Lung microvascular endothelial cell (primary cell): ENCODE measurements around the gene ARHGEF9. TPM values are rescaled to one million over a fixed set of nuclear protein-coding genes. Genes with fewer than 3 reads are reported as not detected.
"Not testable (repeated sequence)": the region's sequence is repeated elsewhere in the genome, so short reads cannot be mapped to it uniquely, and the experiment has no call there.

Experiments used
- DNase-seq, 2 donors: peaks; one replicate each; pipeline versions ENCODE4 v3.0.0 to v3.0.0-alpha.2; 2010; ENCODE audit warnings: low read depth in 2 of 2
- total RNA-seq: library from RNA; depleted of rRNA; stranded (reverse); fragments of >200 nt; gene quantifications from 2 replicates; pipeline ENCODE4 v1.2.1, GENCODE V29; 2014

Gene ARHGEF9
- total RNA-seq, result 6.2 and 6.5 TPM in 2 replicates

DNA sequence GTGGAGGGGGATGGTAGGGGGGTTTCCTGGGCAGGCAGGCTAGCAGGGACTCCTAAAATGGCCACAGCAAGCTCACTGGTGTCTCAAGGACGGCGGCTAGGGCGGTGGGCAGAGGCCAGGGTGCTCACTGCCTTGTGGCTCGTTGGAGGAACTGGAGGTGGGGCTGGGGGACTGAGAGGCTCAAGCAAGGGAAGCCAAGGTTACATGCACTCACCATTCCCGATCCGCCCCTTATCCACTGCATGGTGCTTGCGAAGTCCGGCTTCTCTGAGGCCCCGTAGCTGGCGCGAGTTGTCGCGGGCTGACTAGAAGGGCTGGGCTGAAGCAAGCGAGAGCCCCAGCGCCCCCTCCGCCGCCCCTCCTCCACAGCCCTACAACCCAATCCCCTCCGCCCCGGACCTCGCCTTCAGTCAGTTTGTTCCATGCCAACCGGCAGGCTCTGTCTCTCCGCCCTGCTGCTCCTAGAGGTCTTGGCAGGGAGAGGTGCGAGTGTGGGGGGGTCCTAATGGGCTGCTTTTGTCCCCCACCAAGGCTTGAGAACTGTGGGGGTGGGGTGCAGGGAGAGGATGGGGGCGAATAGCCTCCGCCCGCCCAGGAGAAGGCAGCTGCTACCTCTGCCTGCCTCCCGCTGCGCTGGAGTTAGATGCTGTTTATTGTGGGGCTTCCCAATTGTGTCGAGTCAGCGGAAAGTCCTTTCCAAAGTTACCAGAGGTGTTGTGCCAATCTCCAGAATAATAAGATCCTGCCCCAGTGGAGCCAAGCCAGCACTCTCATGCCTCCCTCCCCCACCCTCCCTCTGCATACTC is at the start of gene ARHGEF9:
Gene ARHGEF9, minus strand, starts transcription at position 313 of the 806 bp plus-strand sequence. Its CDS starts 69 bp downstream, at position 244.
- peak in 1 of 2 donors; percentile 1 for DNase-seq

- DNase-seq, result not testable (repeated sequence)
Measured at GRCh38 chrX:63825446-63825845, 40.4 kb upstream of the ARHGEF9 start.

GRCh38 chrX:63818156-63818555 is 33.1 kb upstream of the ARHGEF9 start:
- DNase-seq, result no peak

DNA sequence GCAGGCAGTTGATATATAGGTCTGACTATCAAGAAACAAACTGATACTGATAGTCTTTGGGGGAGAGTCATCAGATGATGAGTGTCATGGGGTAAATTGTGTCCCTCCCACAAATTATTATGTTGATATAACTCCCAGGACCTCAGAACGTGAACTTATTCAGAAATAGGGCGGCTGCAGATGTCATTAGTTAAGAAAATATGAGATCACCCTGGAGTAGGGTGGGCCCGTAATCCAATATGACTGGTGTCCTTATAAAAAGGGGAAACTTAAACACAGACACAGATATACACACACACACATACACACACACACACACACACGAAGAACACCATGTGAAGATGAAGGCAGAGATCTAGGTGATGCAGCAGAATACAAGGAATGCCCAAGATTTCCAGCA is 32.7 kb upstream of the ARHGEF9 start:
- DNase-seq, result no peak

DNA sequence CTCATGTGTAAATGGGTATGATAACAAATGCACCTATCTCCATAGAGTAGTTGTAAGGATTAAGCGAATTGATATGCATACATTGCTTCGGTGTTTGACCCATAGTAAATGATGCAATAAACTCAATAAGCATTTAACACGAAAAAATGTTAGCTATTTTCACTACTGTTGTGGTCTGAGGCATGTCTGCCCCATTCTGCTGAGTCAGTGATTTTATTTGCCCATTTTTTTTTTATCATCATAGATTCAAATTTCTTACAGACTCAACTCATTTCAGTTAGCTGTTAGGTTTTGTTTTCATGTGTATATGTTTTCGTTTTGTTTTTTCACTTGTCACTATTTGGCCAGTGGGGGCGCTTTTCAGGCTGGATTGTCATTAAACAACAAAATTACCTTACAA is 27.8 kb upstream of the ARHGEF9 start:
- DNase-seq, result no peak

DNA sequence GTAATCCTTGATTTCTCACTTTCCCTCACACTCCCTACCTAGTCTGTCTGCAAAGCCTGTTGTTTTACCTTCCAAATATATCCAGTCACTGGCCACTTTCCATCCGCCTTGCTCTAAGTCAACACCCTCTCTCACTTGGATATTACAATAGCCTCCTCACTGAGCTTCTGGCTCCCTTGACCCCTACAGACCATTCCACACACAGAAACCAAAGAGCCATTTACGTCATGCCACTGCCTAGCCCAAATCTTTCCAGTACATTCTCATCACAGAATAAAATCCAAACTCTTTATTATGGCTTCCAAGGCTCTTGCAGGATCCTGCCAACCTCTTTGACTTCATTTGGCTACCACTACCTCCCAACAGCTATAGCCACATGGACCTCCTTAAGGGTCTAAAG is 25.7 kb upstream of the ARHGEF9 start:
- no peak for DNase-seq

DNA sequence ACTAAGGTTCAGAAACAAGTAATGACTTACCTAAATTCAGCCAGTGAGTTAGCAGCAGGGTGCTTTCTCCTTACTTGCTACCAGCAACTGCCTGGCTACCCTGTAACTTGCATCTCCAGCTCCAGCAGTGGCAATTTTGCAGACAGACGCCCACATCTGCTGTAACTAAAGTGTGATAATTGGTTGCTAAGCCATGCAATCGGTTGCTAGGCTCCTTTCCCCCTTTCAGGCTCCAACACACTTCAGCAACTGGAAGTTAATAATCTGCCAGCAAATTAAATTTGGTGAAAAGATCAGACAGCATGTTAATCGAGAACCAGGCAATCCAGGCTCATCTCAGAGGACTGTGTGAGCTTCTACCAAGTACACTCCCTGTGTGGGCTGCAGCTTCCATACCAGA is 24.2 kb upstream of the ARHGEF9 start:
- no peak for DNase-seq

- not testable (repeated sequence) for DNase-seq
Measured at GRCh38 chrX:63795406-63795805, 10.4 kb upstream of the ARHGEF9 start.

GRCh38 chrX:63785708-63786040 is 660 bp upstream of the ARHGEF9 start:
- no peak for DNase-seq

- no peak for DNase-seq
Measured at GRCh38 chrX:63784346-63784901, 590 bp downstream of the ARHGEF9 start.

DNA sequence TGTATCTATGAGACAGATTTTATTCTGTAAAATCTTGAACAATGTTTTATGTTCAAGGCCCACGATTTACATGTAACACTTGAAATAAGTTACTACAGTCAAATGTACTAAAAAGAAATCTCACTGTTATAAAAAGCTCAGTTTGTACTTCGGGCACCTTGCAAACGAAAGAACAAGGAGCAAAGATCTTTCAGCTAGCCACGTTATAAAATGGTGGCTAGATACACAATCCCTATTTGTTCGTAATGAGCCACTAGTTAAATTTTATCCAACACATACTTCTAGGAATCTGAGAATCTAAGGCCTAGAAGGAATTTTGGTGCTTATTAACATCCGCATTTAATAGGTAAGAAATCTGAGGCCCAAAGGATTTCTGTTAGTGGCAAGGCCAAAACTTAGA is 2.5 kb downstream of the ARHGEF9 start:
- DNase-seq, result no peak

DNA sequence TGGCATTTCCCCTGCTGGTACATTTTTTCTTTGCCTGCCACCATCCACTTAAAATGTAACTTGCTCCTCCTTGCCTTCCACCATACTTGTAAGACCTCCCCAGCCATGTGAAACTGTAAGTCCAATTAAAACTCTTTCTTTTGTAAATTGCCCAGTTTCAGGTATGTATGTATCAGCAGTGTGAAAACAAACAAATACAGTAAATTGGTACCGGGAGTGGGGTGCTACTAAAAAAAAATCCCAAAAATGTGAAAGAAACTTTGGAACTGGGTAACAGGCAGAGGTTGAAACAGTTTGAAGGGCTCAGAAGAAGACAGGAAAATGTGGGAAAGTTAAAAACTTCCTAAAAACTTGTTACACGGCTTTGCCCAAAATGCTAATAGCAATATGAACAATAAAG is 16.3 kb downstream of the ARHGEF9 start:
- DNase-seq, result no peak

DNA sequence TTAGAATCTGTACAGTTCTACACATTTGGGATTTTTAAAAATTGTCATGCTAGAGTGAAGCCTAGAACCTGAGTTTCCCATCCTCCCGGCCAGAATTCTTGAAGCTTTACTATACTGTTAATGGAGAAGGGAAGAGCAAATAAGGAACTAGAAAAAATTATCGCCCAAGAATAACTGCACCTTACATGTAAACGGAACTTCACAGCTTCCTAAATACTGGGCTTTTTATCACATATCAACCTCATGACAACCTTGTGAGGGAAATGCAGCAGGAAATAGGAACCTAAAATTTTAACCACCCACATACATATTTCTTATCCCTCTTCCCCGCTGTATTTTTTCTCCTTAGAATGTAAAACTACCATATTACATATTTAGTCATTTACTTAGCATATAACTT is 19.3 kb downstream of the ARHGEF9 start:
- no peak for DNase-seq

DNA sequence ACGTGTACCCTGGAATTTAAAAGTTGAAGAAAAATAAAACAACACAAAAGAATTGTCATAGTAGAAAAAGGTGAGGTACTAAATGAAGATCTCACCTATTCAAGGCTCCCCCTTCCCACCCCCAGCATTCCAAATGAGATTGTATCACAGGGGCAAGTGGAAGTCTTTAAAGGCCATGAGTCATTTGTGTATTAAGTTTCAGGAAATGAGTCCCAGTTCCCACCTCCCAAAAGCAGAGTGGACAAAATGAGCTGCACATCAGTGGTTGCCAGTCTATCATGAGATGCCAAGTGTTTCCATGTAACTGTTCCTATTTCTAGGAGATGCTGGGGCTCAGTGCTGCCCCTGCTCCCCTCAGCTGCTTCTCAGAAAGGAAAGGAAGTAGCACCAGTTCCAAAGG is 20.1 kb downstream of the ARHGEF9 start:
- DNase-seq, result peak in 1 of 2 donors; percentile 60

DNA sequence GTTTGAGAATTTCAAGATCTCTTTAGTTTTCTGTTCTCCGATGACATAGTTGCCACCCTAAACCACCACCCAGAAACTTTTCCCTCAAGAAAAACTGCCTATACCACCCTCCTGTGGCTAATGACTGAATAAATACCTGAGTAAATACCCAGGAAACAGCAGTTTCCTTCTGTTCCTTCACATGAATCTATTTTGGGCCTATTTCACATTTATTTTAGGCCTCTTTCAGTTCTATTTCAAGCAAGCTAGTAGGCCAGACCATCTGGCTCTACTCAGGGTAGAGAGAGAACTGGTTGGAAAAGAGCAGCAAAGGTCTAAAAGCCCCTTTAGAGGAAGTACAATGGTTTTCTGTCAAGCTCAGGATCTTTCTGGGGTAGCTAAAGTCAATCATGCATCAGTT is 23.4 kb downstream of the ARHGEF9 start:
- peak in 1 of 2 donors; percentile 12 for DNase-seq

- no peak for DNase-seq
Measured at GRCh38 chrX:63758011-63758410, 27.0 kb downstream of the ARHGEF9 start.

DNA sequence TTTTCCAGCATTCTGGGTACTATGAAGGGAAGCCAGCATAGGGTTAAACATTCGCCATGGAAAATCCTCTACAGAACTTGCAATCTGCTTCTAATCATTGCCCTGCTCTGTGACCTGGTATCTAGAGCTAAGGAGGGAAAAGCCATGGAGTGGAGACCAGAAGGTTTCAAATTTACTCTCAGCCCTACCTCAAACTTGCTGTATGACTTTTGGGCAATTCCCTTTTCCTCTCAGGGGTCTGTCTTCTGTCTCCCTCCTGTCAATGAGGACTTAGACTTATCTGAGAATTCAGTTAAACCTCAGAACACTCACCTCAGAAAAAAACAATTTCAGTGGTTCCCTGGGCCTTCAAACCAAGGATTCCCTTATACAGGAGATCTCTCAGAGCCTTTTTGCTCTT is 29.1 kb downstream of the ARHGEF9 start:
- DNase-seq, result no peak

DNA sequence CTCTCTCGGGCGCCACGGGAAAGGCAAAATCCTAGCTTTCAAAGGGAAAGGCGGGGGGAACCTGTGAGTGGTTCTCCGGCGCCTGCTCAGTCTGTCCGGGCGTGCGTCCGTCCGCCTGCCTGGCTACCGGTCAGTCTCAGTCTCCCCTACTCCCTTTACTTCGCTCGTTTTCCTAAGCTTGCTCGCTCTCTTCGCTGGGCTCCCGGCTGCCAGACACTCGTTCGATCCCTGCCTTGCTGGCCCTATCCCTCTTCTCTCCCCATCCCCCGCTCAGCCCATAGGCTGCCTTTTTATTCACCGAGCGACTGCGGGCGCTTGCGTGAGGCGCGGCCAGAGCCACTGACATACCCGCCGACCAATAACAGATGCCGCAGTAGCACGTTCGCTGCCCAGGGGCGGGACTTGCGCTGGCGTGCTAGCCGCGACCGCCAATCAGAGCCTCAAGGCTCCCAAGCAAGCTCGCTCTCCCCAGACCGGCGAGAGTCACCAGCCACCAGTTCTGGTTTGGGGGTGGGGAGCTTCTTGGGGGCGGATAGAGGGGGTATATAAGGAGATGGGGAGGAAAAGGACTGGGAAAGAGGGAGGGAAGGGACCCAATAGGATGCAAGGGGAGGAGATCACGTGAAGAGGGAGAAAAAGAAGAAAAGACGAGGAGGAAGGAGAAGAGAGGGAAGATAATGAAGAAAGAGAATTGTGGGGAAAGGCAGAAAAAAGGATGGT is 30.0 kb downstream of the ARHGEF9 start:
- peak; percentile 94 to 96 for DNase-seq

DNA sequence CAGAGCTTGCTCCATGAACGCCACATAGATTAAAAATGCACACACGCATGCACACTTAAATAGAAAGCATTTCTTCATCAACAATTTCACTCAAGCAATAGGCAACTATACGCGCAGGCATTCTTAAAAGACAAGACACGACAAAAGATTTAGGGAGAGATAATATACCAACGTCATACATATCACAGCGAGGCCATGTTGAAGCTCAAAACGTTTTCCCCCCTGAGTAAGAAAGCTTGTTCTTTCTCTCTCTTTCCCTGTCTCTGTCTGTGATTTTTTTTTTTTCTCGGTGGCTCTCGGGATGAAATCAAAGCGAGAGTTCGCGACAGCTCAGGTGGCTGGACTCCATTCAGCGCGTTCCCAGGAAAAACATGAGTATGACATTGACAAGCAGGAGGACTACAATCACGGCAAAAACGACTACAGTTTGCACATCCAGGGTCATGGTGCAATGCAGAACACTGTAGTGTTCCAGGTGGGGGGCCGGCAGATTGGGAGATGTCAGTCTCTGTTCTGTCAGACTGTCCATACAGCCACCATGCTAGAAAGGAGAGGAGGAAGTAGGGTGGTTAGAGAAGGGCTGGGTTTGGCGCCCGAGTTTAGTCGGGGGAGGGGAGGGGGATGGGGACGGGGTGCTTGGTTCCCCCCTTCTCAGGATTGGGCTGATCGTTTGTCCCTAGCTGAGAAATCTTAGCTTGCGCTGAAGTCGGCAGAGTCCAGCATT is 30.7 kb downstream of the ARHGEF9 start:
- peak; percentile 20 to 32 for DNase-seq

DNA sequence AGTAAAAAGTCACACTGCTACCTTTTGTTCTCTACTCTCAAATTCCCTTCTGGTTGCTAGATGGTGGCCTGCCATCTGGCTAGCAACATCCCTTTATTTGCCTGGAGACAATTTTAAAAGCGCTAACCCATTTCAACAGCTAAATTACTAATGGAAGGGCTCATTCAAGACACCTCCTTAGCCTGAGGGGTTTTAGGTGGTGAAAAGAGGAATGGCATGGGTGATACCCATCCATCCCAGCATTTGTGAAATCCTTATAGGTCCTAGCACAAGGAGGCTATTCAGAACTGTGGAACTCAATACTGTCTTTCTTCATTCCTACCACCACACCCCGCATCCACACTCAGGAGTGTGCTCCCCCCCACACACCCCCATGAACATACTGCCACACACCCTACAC is 33.5 kb downstream of the ARHGEF9 start:
- DNase-seq, result no peak

DNA sequence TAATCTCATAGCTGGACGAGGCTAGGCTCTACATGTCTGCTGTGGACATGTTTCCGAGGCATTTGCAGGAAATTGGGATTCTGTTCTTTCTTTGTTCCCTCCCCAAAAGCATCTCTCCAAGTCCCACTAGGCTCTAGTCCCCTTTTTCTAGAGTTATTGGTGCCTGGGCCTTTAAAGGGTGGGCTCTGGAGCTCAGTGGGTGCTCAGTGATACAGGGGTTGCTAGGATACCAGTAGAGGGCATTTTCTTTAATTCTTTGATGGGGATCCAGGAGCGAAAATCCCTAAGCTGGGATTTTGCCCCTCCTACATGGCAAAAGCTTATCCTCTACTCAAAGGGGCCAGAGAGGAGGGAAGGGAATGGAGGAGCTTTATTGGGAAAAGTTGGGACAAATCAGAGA is 34.2 kb downstream of the ARHGEF9 start:
- no peak for DNase-seq

- DNase-seq, result peak; percentile 78 to 87
Measured at GRCh38 chrX:63747331-63747730, 37.7 kb downstream of the ARHGEF9 start.
